Esophagus (tissue), 2 donors: ENCODE results near the gene ALS2CL. TPM values are rescaled to one million over a fixed set of nuclear protein-coding genes. Genes with fewer than 3 reads are reported as not detected.
A peak's percentile ranks its signal among the peaks of the same experiment; 100 is the strongest.
"Not testable (repeated sequence)": the region's sequence is repeated elsewhere in the genome, so short reads cannot be mapped to it uniquely, and the experiment has no call there.

Experiments
- H3K27ac ChIP-seq, 2 donors: one replicate each; pipeline ENCODE4 v1.5.1; 2013; ENCODE audit warnings: low read depth in 2 of 2, mild to moderate bottlenecking in 2 of 2, inconsistent platforms in 1 of 2, low read length in 1 of 2, moderate library complexity in 1 of 2
- H3K27me3 ChIP-seq, 2 donors: one replicate each; pipeline ENCODE4 v1.6.1; 2013; ENCODE audit warnings: low read length in 2 of 2, control low read depth in 1 of 2, mild to moderate bottlenecking in 1 of 2; ENCODE audit not compliant: insufficient read depth in 2 of 2, control insufficient read depth in 1 of 2
- H3K36me3 ChIP-seq, 2 donors: one replicate each; pipeline ENCODE4 v1.6.1; 2013; ENCODE audit warnings: low read length in 1 of 2; ENCODE audit not compliant: control insufficient read depth in 2 of 2, insufficient read depth in 2 of 2
- H3K4me1 ChIP-seq, 2 donors: one replicate each; pipeline ENCODE4 v1.6.1; 2013; ENCODE audit warnings: low read length in 1 of 2; ENCODE audit not compliant: control insufficient read depth in 2 of 2, insufficient read depth in 2 of 2
- H3K4me3 ChIP-seq, 2 donors: one replicate each; pipeline ENCODE4 v1.5.1; 2013; ENCODE audit warnings: low read length in 2 of 2, mild to moderate bottlenecking in 2 of 2, low read depth in 1 of 2, moderate library complexity in 1 of 2
- H3K9me3 ChIP-seq, 2 donors: one replicate each; pipeline ENCODE4 v1.6.1; 2013; ENCODE audit warnings: mild to moderate bottlenecking in 2 of 2, low read depth in 1 of 2, low read length in 1 of 2, moderate library complexity in 1 of 2; ENCODE audit not compliant: control insufficient read depth in 2 of 2, insufficient read depth in 1 of 2
- WGBS, 2 donors: extraction: QIAGEN DNeasy Blood & Tissue Kit; methylation state at CpG; one replicate each; pipeline ENCODE4 v1.1.7; 2013; 5-methylcytosine and 5-hydroxymethylcytosine counted together
- polyA plus RNA-seq, 2 donors: library from polyadenylated mRNA; stranded (reverse); fragments of 200-250 nt; gene quantifications; one replicate each; pipeline ENCODE4 v1.2.3, GENCODE V29; 2013
- donor health status: healthy with polysubstance abuse.
- donor health status: Bipolar disorder and iron deficiency.

Gene ALS2CL
- 100 to 1,000 TPM in 1 of 2 donors, 10 to 100 TPM in 1; 95.0 to 225 TPM for polyA plus RNA-seq

- peak within 1 kb of the TSS; percentile 96 to 97 for H3K27ac ChIP-seq
- H3K4me3 ChIP-seq = peak within 1 kb of the TSS; percentile 81 to 89
- H3K4me1 ChIP-seq = peaks cover 10 to 40% of the 10 kb centered on the region in 2 donors
- WGBS, 2 donors = 0 to 1% methylated on average over 52 to 71 of the region's 71 CpGs
- no peaks in the 10 kb centered on the region for H3K27me3 ChIP-seq
- no peaks in the 10 kb centered on the region for H3K9me3 ChIP-seq
- peaks cover 0 to 11% of the 10 kb centered on the region in 2 donors for H3K36me3 ChIP-seq
These were observed at the start of gene ALS2CL for GRCh38 chr3:46693038-46693891. Gene ALS2CL, minus strand, starts transcription at chr3:46693679. Its CDS starts 4,239 bp downstream, at chr3:46689440.

- 83 to 86% methylated on average over 12 of the region's 12 CpGs for WGBS, 2 donors
- H3K4me1 ChIP-seq = no peaks in the 10 kb centered on the region
- H3K9me3 ChIP-seq = no peaks in the 10 kb centered on the region
- H3K4me3 ChIP-seq = no peak overlapping the region
- H3K36me3 ChIP-seq = no peaks in the 10 kb centered on the region
- no peaks in the 10 kb centered on the region for H3K27me3 ChIP-seq
- H3K27ac ChIP-seq = no peak overlapping the region
These were observed 49.6 kb upstream of the ALS2CL start for GRCh38 chr3:46742992-46743585.

- H3K4me3 ChIP-seq, H3K9me3 ChIP-seq, H3K27me3 ChIP-seq, H3K27ac ChIP-seq, H3K36me3 ChIP-seq, H3K4me1 ChIP-seq: not testable (repeated sequence)
- WGBS, 2 donors = 94 to 98% methylated on average over 3 of the region's 3 CpGs
These were observed 46.1 kb upstream of the ALS2CL start for GRCh38 chr3:46739565-46739964.

GRCh38 chr3:46737329-46737731 is 43.9 kb upstream of the ALS2CL start:
- no peak overlapping the region for H3K4me3 ChIP-seq
- no peak overlapping the region for H3K27ac ChIP-seq
- no peaks in the 10 kb centered on the region for H3K9me3 ChIP-seq
- H3K36me3 ChIP-seq = no peaks in the 10 kb centered on the region
- H3K27me3 ChIP-seq = peaks cover 0 to 2% of the 10 kb centered on the region in 2 donors
- WGBS, 2 donors = 45 to 59% methylated on average over 4 of the region's 4 CpGs
- H3K4me1 ChIP-seq = no peaks in the 10 kb centered on the region

GRCh38 chr3:46736006-46736872 is 42.8 kb upstream of the ALS2CL start:
- Histone ChIP-seq H3K4me3 (no peak overlapping the region), H3K27me3 (peaks cover 0 to 2% of the 10 kb centered on the region in 2 donors), H3K9me3 (no peaks in the 10 kb centered on the region), H3K4me1 (no peaks in the 10 kb centered on the region), H3K27ac (no peak overlapping the region), H3K36me3 (no peaks in the 10 kb centered on the region)
- WGBS, 2 donors = 85 to 90% methylated on average over 20 of the region's 20 CpGs

GRCh38 chr3:46734773-46735172 is 41.3 kb upstream of the ALS2CL start:
- Histone ChIP-seq H3K27ac (no peak overlapping the region), H3K9me3 (no peaks in the 10 kb centered on the region), H3K4me3 (no peak overlapping the region), H3K27me3 (peaks cover 0 to 2% of the 10 kb centered on the region in 2 donors), H3K36me3 (no peaks in the 10 kb centered on the region), H3K4me1 (no peaks in the 10 kb centered on the region)
- WGBS, 2 donors = 65 to 74% methylated on average over 4 of the region's 4 CpGs

GRCh38 chr3:46733026-46733800 is 39.7 kb upstream of the ALS2CL start:
- Histone ChIP-seq H3K9me3 (no peaks in the 10 kb centered on the region), H3K36me3 (no peaks in the 10 kb centered on the region), H3K27me3 (peaks cover 0 to 2% of the 10 kb centered on the region in 2 donors), H3K4me3 (no peak overlapping the region), H3K4me1 (no peaks in the 10 kb centered on the region), H3K27ac (no peak overlapping the region)
- 78 to 79% methylated on average over 9 of the region's 9 CpGs for WGBS, 2 donors

- Histone ChIP-seq H3K27me3 (no peaks in the 10 kb centered on the region), H3K36me3 (no peaks in the 10 kb centered on the region), H3K4me3 (no peak overlapping the region), H3K9me3 (no peaks in the 10 kb centered on the region), H3K27ac (no peak overlapping the region), H3K4me1 (no peaks in the 10 kb centered on the region)
- WGBS, 2 donors = 84 to 88% methylated on average over 3 of the region's 3 CpGs
These were observed 38.3 kb upstream of the ALS2CL start for GRCh38 chr3:46731795-46732194.

- Histone ChIP-seq H3K4me3 (no peak overlapping the region), H3K27me3 (no peaks in the 10 kb centered on the region)
- 77 to 82% methylated on average over 2 of the region's 2 CpGs for WGBS, 2 donors
These were observed 37.3 kb upstream of the ALS2CL start for GRCh38 chr3:46730819-46731218.

More at GRCh38 chr3:46730819-46731218, 37.3 kb upstream of the ALS2CL start:
- Histone ChIP-seq H3K9me3 (no peaks in the 10 kb centered on the region), H3K36me3 (no peaks in the 10 kb centered on the region), H3K4me1 (no peaks in the 10 kb centered on the region), H3K27ac (no peak overlapping the region)
